Activated T-helper 1 cell treated with anti-CD3 and anti-CD28 coated beads, Interleukin-12 subunit alpha, Interleukin-12 subunit beta, Interleukin-2, Interleukin-4 antibody, amounts not matched to agents 30 ng/mL and 10 ng/mL and 1 ng/mL, durations not matched to agents 14 hours and 24 hours and 36 hours (primary cell): ENCODE data around the gene HIVEP1. TPM values are rescaled to one million over a fixed set of nuclear protein-coding genes. Genes with fewer than 3 reads are reported as not detected.

Experiments used
- DNase-seq: peaks from one replicate; pipeline ENCODE4 v3.0.0; 2021; ENCODE audit warnings: low spot score
- H3K27ac Mint-ChIP-seq: one replicate; pipeline ENCODE4 v1.8.0; 2021; ENCODE audit warnings: mild to moderate bottlenecking, mixed read lengths
- H3K27me3 Mint-ChIP-seq: one replicate; pipeline ENCODE4 v1.8.0; 2022; ENCODE audit warnings: mild to moderate bottlenecking, moderate library complexity, mixed read lengths; ENCODE audit not compliant: insufficient read depth
- H3K36me3 Mint-ChIP-seq: one replicate; pipeline ENCODE4 v1.8.0; 2021; ENCODE audit warnings: low read depth, mixed read lengths
- H3K4me1 Mint-ChIP-seq: one replicate; pipeline ENCODE4 v1.8.0; 2021; ENCODE audit warnings: low read depth, mixed read lengths
- H3K4me3 Mint-ChIP-seq: one replicate; pipeline ENCODE4 v1.8.0; 2021; ENCODE audit warnings: mild to moderate bottlenecking, moderate library complexity, mixed read lengths
- H3K9me3 Mint-ChIP-seq: one replicate; pipeline ENCODE4 v1.8.0; 2021; ENCODE audit warnings: mixed read lengths
- intact Hi-C: fragments of 100-400 bp; cut with micrococcal nuclease; formaldehyde crosslinking; loops from one replicate; pipeline ENCODE4 v1.15.1; 2024
- total RNA-seq: library from RNA; stranded (reverse); gene quantifications from 2 replicates; pipeline ENCODE4 v1.2.3, GENCODE V29; 2022

The HIVEP1 gene
- total RNA-seq, 1 donor from 2014 or later, result 69.8 TPM

GRCh38 chr6:12001004-12001705, 11.0 kb upstream of the HIVEP1 start:
- peaks cover 4% of the 10 kb centered on the region for H3K36me3 Mint-ChIP-seq
- H3K9me3 Mint-ChIP-seq, result peaks cover 9% of the 10 kb centered on the region
- no peaks in the 10 kb centered on the region for H3K27me3 Mint-ChIP-seq
- H3K4me1 Mint-ChIP-seq, result no peaks in the 10 kb centered on the region
- intact Hi-C loops, result no loop called here
- no peak overlapping the region for H3K27ac Mint-ChIP-seq
- no peak overlapping the region for H3K4me3 Mint-ChIP-seq
- DNase-seq, result no peak

- Mint-ChIP-seq H3K36me3 (peaks cover 4% of the 10 kb centered on the region), H3K27ac (no peak overlapping the region), H3K4me1 (no peaks in the 10 kb centered on the region), H3K27me3 (no peaks in the 10 kb centered on the region), H3K4me3 (no peak overlapping the region), H3K9me3 (peaks cover 9% of the 10 kb centered on the region)
- intact Hi-C loops, result no loop called here
- no peak for DNase-seq
These were observed 10.2 kb upstream of the HIVEP1 start for GRCh38 chr6:12001706-12002435.

DNA sequence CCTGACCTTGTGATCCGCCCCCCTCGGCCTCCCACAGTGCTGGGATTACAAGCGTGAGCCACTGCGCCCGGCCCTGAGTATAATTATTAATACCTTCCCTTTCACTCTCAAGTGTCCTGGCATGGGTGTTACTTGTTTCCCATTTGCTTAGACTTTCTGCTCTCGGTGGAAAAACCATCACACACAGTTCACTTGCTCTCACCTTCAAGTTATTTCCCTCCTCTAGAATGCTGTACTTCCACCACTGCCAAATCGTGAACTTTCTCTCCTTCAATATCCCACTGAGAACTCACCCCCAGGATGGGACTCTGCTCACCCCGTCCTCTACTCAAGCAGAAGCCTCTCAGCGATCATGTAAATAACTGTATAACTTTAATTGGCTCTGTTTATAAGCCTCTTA, 4.6 kb upstream of the HIVEP1 start:
- no peak overlapping the region for H3K27ac Mint-ChIP-seq
- DNase-seq, result no peak
- intact Hi-C loops, result loop anchor here (5.0 kb wide), 1 partner anchor 70 kb away; no protein-coding TSS in a partner anchor
- H3K9me3 Mint-ChIP-seq, result no peaks in the 10 kb centered on the region
- no peaks in the 10 kb centered on the region for H3K27me3 Mint-ChIP-seq
- peaks cover 27% of the 10 kb centered on the region for H3K4me1 Mint-ChIP-seq
- no peaks in the 10 kb centered on the region for H3K36me3 Mint-ChIP-seq
- no peak overlapping the region for H3K4me3 Mint-ChIP-seq

- peak overlapping the region; percentile 97 for H3K27ac Mint-ChIP-seq
- H3K4me3 Mint-ChIP-seq, result peak overlapping the region; percentile 91
- no peaks in the 10 kb centered on the region for H3K27me3 Mint-ChIP-seq
- intact Hi-C loops, result loop anchor here (1.0 to 5.0 kb wide), 6 partner anchors 33 to 353 kb away; no protein-coding TSS in a partner anchor
- no peak for DNase-seq
- peaks cover 27% of the 10 kb centered on the region for H3K4me1 Mint-ChIP-seq
- no peaks in the 10 kb centered on the region for H3K9me3 Mint-ChIP-seq
- no peaks in the 10 kb centered on the region for H3K36me3 Mint-ChIP-seq
These were observed 4.2 kb upstream of the HIVEP1 start for GRCh38 chr6:12007887-12008286.

- Mint-ChIP-seq H3K4me1 (peaks cover 33% of the 10 kb centered on the region), H3K36me3 (peaks cover 3% of the 10 kb centered on the region), H3K27me3 (no peaks in the 10 kb centered on the region), H3K9me3 (no peaks in the 10 kb centered on the region), H3K4me3 (peak overlapping the region; percentile 91), H3K27ac (peak overlapping the region; percentile 97)
- DNase-seq, result peak; percentile 78
- intact Hi-C loops, result loop anchor here (1.0 to 5.0 kb wide), 6 partner anchors 33 to 354 kb away; no protein-coding TSS in a partner anchor
These were observed 3.5 kb upstream of the HIVEP1 start for GRCh38 chr6:12008366-12009179.

DNA sequence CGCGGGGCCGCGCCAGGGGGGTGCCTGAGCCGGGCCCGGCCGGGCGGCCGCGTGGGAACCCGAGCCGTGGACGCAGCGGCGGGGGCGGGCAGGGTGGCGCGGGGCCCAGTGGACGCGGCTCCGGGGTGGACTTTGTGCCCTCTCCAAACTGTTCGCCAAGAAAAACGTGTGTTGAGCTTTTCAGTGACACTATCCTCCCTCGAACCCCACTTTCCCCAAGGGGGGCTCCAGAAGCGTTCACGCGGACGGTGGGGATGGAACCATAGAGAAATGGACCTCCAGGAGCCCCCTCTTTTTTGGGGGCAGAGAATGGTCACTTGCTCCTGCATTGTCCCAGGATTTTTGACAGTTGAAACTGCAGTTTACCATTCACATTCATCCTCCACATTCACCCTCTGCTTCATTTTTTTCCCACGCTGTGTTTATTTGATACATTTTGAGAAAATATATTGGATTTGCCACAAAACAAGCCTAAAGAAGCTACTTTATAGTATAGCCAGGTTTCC, 2.9 kb upstream of the HIVEP1 start:
- Mint-ChIP-seq H3K4me1 (peaks cover 40% of the 10 kb centered on the region), H3K4me3 (peak overlapping the region; percentile 97), H3K27me3 (no peaks in the 10 kb centered on the region), H3K27ac (peak overlapping the region; percentile 97), H3K9me3 (peaks cover under 1% of the 10 kb centered on the region), H3K36me3 (peaks cover 3% of the 10 kb centered on the region)
- DNase-seq, result no peak
- intact Hi-C loops, result loop anchor here (2.0 to 5.0 kb wide), 2 partner anchors 72 to 354 kb away; no protein-coding TSS in a partner anchor

GRCh38 chr6:12009876-12010634, 2.1 kb upstream of the HIVEP1 start:
- Mint-ChIP-seq H3K9me3 (peaks cover 9% of the 10 kb centered on the region), H3K27ac (peak overlapping the region; percentile 97), H3K4me3 (peak overlapping the region; percentile 97), H3K27me3 (no peaks in the 10 kb centered on the region), H3K36me3 (peaks cover 12% of the 10 kb centered on the region), H3K4me1 (peaks cover 48% of the 10 kb centered on the region)
- DNase-seq, result no peak
- intact Hi-C loops, result loop anchor here (2.0 to 5.0 kb wide), 5 partner anchors 73 to 355 kb away; no protein-coding TSS in a partner anchor

DNA sequence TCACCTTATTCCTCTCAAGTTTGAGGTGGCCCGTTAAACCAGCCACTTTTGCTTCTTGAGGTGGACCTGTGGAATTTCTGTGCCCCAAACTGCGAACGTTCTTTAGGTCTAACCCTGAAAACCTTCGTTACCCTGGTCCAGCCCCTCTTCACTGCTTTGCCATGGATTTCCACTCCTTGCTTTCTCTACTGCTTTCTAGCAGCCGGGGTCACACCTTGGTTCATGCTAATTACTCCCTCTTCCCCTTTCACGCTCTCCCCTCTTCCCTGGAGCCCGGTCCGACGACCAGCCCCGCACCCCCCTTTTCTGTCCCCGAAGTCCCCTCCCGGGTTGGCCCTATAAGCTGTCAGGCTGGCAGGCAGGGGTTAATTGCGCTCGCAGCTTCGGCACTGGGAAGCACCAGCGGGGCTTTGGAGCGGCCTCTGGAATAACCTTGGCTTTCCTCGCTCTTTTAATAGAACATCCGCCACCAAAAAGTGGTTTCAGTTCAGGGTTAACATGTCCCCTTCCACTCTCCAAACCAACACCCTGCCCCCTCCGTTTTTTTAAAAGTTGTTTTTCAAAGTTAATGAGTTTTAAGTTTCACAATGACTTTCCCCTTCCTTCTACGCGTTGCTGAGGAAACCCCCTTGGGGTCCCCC, 1.4 kb upstream of the HIVEP1 start:
- H3K36me3 Mint-ChIP-seq, result peaks cover 17% of the 10 kb centered on the region
- H3K27ac Mint-ChIP-seq, result peak overlapping the region; percentile 97
- peak overlapping the region; percentile 97 for H3K4me3 Mint-ChIP-seq
- intact Hi-C loops, result loop anchor here (1.0 to 2.0 kb wide), 7 partner anchors 42 to 310 kb away; no protein-coding TSS in a partner anchor
- no peak for DNase-seq
- peaks cover 13% of the 10 kb centered on the region for H3K9me3 Mint-ChIP-seq
- peaks cover 55% of the 10 kb centered on the region for H3K4me1 Mint-ChIP-seq
- H3K27me3 Mint-ChIP-seq, result no peaks in the 10 kb centered on the region

DNA sequence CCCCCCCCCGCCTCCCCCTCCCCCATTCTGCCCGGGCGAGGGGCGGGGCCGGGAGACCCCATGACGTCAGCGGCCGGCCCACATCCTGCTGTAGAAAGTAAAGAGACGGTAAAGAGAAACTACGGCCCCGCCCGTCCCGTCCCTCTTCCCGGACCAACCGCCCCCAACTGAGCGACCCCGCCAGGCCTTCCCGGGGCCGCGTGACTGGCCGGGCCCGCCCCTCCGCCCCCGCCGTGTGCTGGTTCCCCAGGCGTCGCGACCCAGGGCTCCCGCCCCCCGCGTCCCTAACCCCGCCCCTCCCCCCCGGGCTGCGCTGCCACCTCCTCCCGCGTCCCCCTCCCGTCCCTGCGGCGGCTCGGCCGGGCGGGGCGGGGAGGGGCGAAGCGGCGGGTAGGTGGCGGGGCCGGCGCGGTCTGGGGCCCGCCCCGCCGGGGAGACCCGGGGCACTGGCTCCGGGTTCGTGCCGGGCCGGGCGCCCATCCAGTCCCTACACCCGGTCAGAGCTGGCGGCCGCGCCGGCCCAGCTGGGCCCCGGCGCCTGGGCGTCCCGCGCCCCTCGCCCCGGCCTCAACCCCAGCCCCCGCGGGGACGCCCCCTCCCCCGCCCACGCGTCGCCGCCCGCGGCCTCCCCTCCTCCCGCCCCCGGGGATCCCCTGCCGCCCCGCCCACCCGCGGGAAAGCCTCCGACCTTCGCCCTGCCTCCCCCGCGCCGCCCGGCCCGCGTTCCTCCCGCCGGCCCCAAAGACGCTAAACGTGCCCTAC, 655 bp upstream of the HIVEP1 start:
- H3K4me1 Mint-ChIP-seq, result peaks cover 62% of the 10 kb centered on the region
- peaks cover 13% of the 10 kb centered on the region for H3K9me3 Mint-ChIP-seq
- peak overlapping the region; percentile 97 for H3K4me3 Mint-ChIP-seq
- H3K27me3 Mint-ChIP-seq, result no peaks in the 10 kb centered on the region
- peak overlapping the region; percentile 97 for H3K27ac Mint-ChIP-seq
- H3K36me3 Mint-ChIP-seq, result peaks cover 23% of the 10 kb centered on the region
- intact Hi-C loops, result loop anchor here (1.0 to 2.0 kb wide), 9 partner anchors 19 to 311 kb away; no protein-coding TSS in a partner anchor
- peak; percentile 92 for DNase-seq

- Mint-ChIP-seq H3K27ac (peak overlapping the region; percentile 99), H3K4me3 (peak overlapping the region; percentile 96), H3K27me3 (no peaks in the 10 kb centered on the region), H3K4me1 (peaks cover 67% of the 10 kb centered on the region), H3K9me3 (peaks cover 13% of the 10 kb centered on the region), H3K36me3 (peaks cover 35% of the 10 kb centered on the region)
- intact Hi-C loops, result loop anchor here (1.0 to 2.0 kb wide), 3 partner anchors 18 to 276 kb away; no protein-coding TSS in a partner anchor
- peak; percentile 76 for DNase-seq
These were observed 620 bp downstream of the HIVEP1 start for GRCh38 chr6:12012558-12013306.
